T-helper 1 cell (primary cell): ENCODE measurements around the gene LBP.
"Not testable (repeated sequence)": the region's sequence is repeated elsewhere in the genome, so short reads cannot be mapped to it uniquely, and the experiment has no call there.

Source experiments
- DNase-seq, 5 donors: peaks; one replicate each; pipeline ENCODE4 v3.0.0-alpha.2; 2012 to 2020

The LBP gene

DNA sequence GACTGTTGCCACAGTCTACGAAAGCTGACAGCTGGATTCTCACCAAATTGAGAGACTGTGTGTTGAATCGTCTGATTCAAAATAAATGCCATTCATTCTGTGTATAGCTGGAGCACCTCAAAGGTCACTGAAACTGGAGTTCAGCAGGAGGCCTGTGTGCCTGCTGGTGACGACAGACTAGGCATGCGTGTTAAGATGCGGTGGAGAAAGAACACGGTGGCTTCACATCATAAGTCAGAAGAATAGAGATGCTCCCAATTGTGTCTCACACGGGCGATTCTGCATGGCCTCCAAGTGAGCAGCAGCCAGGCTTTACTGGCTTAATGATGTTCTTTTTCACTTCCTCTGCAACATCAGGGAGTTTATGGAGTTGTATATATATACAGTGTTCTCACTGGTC lies 56.5 kb downstream of the LBP start:
- no peak for DNase-seq

- DNase-seq = no peak
Observed at GRCh38 chr20:38404016-38404415, 57.7 kb downstream of the LBP start.

DNA sequence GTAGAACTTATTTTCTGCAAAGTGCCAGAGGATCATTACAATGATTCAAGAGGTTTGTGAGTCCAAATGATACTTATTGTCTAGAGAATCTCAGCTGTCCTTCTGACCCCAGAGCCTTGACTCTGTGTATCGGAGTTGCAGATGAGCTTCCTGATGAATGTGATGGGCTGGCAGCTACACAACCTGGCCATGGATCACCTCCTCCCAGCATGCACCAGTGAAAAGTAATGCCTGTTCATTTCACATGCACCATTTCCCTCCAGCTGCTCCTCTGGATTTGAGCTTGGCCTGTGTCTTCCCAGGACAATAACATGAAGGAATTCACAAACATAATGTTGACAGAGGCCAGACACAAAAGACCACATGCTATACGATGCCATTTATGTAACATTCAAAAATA lies 58.9 kb downstream of the LBP start:
- DNase-seq = no peak

GRCh38 chr20:38406476-38406875 lies 60.2 kb downstream of the LBP start:
- no peak for DNase-seq

GRCh38 chr20:38407321-38407720 lies 61.0 kb downstream of the LBP start:
- no peak for DNase-seq

- not testable (repeated sequence) for DNase-seq
Observed at GRCh38 chr20:38407822-38408221, 61.5 kb downstream of the LBP start.

- no peak for DNase-seq
Observed at GRCh38 chr20:38412877-38413577, 66.7 kb downstream of the LBP start.

DNA sequence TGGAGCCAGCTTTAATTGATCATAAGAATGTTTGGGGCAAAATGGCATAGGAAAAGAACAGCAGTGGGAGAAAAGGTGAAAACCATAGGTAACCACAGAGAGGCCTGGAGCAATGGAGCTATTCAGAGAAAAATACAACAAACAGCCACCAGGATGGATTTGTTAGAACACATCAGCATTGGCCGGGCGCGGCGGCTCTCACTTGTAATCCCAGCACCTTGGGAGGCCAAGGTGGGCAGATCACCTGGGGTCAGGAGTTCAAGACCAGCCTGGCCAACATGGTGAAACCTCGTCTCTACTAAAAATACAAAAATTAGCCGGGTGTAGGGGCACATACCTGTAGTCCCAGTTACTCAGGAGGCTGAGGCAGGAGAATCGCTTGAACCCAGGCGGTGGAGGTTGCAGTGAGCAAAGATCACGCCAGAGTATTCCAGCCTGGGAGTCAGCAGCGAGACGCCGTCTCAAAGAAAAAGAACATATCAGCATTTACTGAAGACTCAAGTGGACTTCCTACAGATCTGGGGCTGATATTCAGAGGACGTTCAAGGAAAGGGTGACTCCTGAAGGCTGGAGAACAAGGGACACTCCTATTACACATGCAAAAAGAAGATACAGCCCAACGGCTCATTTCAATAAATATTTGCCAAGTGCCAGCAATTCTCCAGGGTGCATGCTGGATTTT lies 68.6 kb downstream of the LBP start:
- DNase-seq = no peak

GRCh38 chr20:38418509-38419204 lies 72.4 kb downstream of the LBP start:
- DNase-seq = no peak

DNA sequence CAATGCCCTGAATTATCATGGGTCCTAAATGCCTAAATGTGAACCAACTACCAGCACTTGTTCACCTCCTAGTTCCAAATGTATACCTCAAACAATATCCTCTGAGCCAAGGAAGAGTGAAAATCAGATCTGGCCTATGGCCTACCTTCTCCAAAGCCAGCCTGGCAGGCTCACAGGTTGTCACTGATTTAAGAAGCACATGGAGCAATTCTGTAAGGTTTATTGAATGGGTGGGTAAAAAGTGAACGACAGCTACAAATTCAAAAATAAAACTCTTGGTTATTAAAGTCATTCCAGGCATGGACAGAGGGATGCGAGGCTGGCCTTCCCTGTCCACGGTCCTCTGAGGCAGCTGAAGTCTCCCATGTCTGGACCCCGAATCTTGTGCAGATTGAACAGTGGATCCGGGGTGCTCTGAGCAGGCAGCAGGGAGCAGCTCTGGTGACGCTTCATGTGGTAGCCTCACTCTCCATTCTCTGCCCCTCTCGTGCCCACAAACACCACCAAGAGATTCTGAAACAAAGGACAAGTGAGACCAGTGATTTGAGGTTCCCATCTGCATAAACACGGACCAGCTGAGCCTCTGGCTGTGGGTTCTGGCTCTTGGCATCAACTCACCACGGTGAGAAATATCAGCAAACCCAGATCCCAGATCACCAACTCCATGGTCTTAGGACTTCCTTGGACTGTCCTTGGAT lies 74.3 kb downstream of the LBP start:
- no peak for DNase-seq

DNA sequence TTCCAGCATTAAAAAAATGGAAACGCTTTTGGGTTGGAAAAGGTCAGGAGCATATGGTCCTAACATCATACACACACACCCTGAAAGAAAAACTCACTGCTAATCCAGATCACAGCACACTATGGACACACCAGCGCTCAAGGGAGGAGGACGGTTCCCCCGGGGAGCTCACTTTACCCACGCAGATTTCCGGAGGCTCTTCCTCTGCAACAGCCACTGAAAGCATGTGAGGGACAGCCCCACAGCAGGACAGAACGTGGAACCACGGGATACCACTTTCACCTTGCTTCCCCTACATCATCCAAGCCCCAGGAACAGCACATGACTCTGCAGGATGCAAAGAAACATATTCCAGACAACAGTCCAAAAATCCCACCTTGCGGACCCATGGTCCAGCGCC lies 75.6 kb downstream of the LBP start:
- DNase-seq = no peak

GRCh38 chr20:38423541-38423940 lies 77.3 kb downstream of the LBP start:
- DNase-seq = no peak

DNA sequence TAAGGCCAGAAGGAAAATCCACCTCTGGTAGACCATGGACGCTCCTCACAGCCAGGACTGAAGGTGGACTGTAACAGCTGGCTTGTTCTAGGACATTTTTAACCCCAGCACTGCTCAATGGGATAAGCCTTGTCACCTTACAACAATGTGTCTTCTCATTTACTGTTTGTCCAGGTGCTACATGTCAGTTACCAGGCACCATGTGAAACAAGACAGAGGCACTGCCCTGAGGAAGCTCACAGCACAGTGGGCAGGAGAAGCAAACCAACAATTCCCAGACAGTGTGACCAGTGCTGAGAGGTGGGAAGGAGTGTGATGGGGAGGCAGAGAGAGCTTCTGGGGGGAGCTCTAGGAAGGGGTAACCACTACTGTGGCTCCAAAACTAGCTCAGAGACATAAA lies 78.1 kb downstream of the LBP start:
- no peak for DNase-seq

DNA sequence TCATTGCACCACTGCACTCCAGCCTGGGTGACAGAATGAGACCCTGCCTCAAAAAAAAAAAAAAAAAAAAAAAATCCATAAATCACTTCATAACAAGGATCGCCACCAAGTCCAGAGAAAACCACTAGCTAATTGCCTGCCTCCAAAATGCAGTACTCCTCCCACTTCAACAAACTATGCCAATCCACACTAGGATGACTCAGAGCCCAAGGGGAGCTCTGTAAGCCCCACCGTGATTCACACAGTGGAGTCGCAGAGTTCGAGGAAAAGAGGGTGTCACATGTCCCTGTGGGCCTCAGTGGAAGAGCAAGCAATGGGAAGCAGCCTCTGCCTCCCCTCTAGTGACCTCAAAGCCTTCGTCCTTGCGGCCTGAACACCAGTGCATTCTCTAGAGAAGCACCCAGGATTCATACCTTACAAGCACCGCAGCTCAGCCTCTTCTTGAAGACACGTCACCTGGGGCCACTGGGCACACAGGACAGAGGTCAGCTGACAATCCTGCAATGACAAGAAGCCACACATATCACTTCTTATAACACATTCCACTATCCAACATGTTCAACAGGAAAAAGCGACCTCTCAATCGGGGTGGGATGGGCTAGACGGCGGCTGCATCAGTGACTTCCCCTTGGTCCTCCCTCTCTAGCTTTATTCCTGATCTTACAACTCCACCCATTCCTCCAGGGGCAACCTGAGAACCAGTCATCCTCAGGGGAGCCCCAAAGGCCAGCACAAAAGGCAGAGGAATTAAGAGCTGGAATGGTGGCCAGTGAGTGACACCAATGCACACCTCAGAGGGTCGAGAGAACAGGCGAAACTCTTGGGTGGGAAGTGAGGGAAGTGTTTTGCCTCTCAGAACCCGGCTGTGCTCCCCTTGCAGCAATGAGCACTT lies 80.0 kb downstream of the LBP start:
- no peak for DNase-seq
